ENCODE data around the gene CSF1.

GRCh38 chr1:109901524-109902145 lies 9.0 kb upstream of the CSF1 start:
- no peak for TF ChIP-seq POLR2A (IDR thresholded peaks at IDR 0.05)
- TF ChIP-seq, protein P1, sequence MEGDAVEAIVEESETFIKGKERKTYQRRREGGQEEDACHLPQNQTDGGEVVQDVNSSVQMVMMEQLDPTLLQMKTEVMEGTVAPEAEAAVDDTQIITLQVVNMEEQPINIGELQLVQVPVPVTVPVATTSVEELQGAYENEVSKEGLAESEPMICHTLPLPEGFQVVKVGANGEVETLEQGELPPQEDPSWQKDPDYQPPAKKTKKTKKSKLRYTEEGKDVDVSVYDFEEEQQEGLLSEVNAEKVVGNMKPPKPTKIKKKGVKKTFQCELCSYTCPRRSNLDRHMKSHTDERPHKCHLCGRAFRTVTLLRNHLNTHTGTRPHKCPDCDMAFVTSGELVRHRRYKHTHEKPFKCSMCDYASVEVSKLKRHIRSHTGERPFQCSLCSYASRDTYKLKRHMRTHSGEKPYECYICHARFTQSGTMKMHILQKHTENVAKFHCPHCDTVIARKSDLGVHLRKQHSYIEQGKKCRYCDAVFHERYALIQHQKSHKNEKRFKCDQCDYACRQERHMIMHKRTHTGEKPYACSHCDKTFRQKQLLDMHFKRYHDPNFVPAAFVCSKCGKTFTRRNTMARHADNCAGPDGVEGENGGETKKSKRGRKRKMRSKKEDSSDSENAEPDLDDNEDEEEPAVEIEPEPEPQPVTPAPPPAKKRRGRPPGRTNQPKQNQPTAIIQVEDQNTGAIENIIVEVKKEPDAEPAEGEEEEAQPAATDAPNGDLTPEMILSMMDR (IDR thresholded peaks at IDR 0.05 in 8 of 11, conservative IDR thresholded peaks at IDR 0.05 in 3 of 11) = no peak
- peak in 1 of 3 donors; percentile 10 for TF ChIP-seq POLR2AphosphoS5 (IDR thresholded peaks at IDR 0.05)
